Nephron (organoid): ENCODE results near the gene IDI1.

Source experiments
- H3K27ac Mint-ChIP-seq, 3 experiments: 2 replicates each; pipeline ENCODE4 v1.8.0; 2020; ENCODE audit warnings: mixed read lengths in 3 of 3, mild to moderate bottlenecking in 2 of 3, moderate library complexity in 1 of 3
- H3K27me3 Mint-ChIP-seq: 2 replicates; pipeline ENCODE4 v1.8.0; 2021; ENCODE audit warnings: low read depth, mild to moderate bottlenecking, moderate library complexity, mixed read lengths
- H3K36me3 Mint-ChIP-seq: 2 replicates; pipeline ENCODE4 v1.8.0; 2020; ENCODE audit warnings: low read depth, mixed read lengths
- H3K4me1 Mint-ChIP-seq: 2 replicates; pipeline ENCODE4 v1.8.0; 2020; ENCODE audit warnings: mixed read lengths
- H3K4me3 Mint-ChIP-seq, 3 experiments: 2 replicates each; pipeline ENCODE4 v1.8.0; 2020; ENCODE audit warnings: mild to moderate bottlenecking in 3 of 3, mixed read lengths in 3 of 3, moderate library complexity in 2 of 3
- H3K9me3 Mint-ChIP-seq: 2 replicates; pipeline ENCODE4 v1.8.0; 2020; ENCODE audit warnings: mixed read lengths
- CTCF ChIP-seq, 3 experiments: fragments of 200-600 bp; sonication (generic); IDR thresholded peaks; one replicate each; pipeline ENCODE4 v1.5.0; 2021; ENCODE audit warnings: antibody characterized with exemption in 3 of 3; ENCODE audit not compliant: unreplicated experiment in 3 of 3

IDI1 gene

GRCh38 chr10:1084011-1084950, 35.4 kb upstream of the IDI1 start:
- Mint-ChIP-seq H3K36me3 (peaks cover 69% of the 10 kb centered on the region), H3K9me3 (no peaks in the 10 kb centered on the region), H3K27me3 (no peaks in the 10 kb centered on the region), H3K4me3 (no peak overlapping the region), H3K4me1 (no peaks in the 10 kb centered on the region), H3K27ac (no peak overlapping the region)
- no peak for TF ChIP-seq CTCF (IDR thresholded peaks at IDR 0.05; ENCODE audit: unreplicated experiment in 3 of 3)

- TF ChIP-seq CTCF (IDR thresholded peaks at IDR 0.05; ENCODE audit: unreplicated experiment in 3 of 3): no peak
- no peaks in the 10 kb centered on the region for H3K4me1 Mint-ChIP-seq
- no peaks in the 10 kb centered on the region for H3K9me3 Mint-ChIP-seq
- peaks cover 69% of the 10 kb centered on the region for H3K36me3 Mint-ChIP-seq
- no peak overlapping the region for H3K4me3 Mint-ChIP-seq
- H3K27ac Mint-ChIP-seq: no peak overlapping the region
- no peaks in the 10 kb centered on the region for H3K27me3 Mint-ChIP-seq
Measured at GRCh38 chr10:1083581-1083980, 34.7 kb upstream of the IDI1 start.

GRCh38 chr10:1078668-1079067, 29.7 kb upstream of the IDI1 start:
- H3K27ac Mint-ChIP-seq: no peak overlapping the region
- peaks cover 49% of the 10 kb centered on the region for H3K36me3 Mint-ChIP-seq
- H3K27me3 Mint-ChIP-seq: peaks cover 3% of the 10 kb centered on the region
- H3K4me1 Mint-ChIP-seq: no peaks in the 10 kb centered on the region
- no peak for TF ChIP-seq CTCF (IDR thresholded peaks at IDR 0.05; ENCODE audit: unreplicated experiment in 3 of 3)
- no peaks in the 10 kb centered on the region for H3K9me3 Mint-ChIP-seq
- no peak overlapping the region for H3K4me3 Mint-ChIP-seq

GRCh38 chr10:1074748-1075308, 25.9 kb upstream of the IDI1 start:
- no peaks in the 10 kb centered on the region for H3K9me3 Mint-ChIP-seq
- H3K4me1 Mint-ChIP-seq: no peaks in the 10 kb centered on the region
- peaks cover 3% of the 10 kb centered on the region for H3K27me3 Mint-ChIP-seq
- H3K27ac Mint-ChIP-seq: no peak overlapping the region
- H3K36me3 Mint-ChIP-seq: peaks cover 30% of the 10 kb centered on the region
- TF ChIP-seq CTCF (IDR thresholded peaks at IDR 0.05; ENCODE audit: unreplicated experiment in 3 of 3): peak; percentile 13 to 21 (median 15)
- no peak overlapping the region for H3K4me3 Mint-ChIP-seq

GRCh38 chr10:1074052-1074747, 25.3 kb upstream of the IDI1 start:
- Mint-ChIP-seq H3K36me3 (peaks cover 25% of the 10 kb centered on the region), H3K4me1 (no peaks in the 10 kb centered on the region)

More at GRCh38 chr10:1074052-1074747, 25.3 kb upstream of the IDI1 start:
- H3K4me3 Mint-ChIP-seq: no peak overlapping the region
- no peak for TF ChIP-seq CTCF (IDR thresholded peaks at IDR 0.05; ENCODE audit: unreplicated experiment in 3 of 3)
- no peak overlapping the region for H3K27ac Mint-ChIP-seq
- no peaks in the 10 kb centered on the region for H3K9me3 Mint-ChIP-seq
- peaks cover 3% of the 10 kb centered on the region for H3K27me3 Mint-ChIP-seq
